DND-41 (cell line): Measurements from ENCODE around the gene MDP1.

ENCODE experiments used
- ATAC-seq: fragments of 200-7000 bp; cut with Tn5 transposase; 3 replicates; pipeline ENCODE4 v1.9.1; 2021; ENCODE audit warnings: low read depth; ENCODE audit not compliant: insufficient read depth
- DNase-seq: peaks from one replicate; pipeline ENCODE4 v3.0.0-alpha.2; 2020
- H2AFZ ChIP-seq: 2 replicates; pipeline ENCODE4 v1.6.0; 2012; ENCODE audit warnings: low read depth, low read length
- H3K27ac ChIP-seq: 2 replicates; pipeline ENCODE4 v1.5.1; 2012; ENCODE audit warnings: low read length, inconsistent platforms
- H3K27me3 ChIP-seq: fragments of 200-600 bp; sonication (generic); 2 replicates; pipeline ENCODE4 v1.6.0; 2012; ENCODE audit warnings: low read length, mild to moderate bottlenecking, inconsistent platforms; ENCODE audit not compliant: insufficient read depth, poor library complexity
- H3K36me3 ChIP-seq: 2 replicates; pipeline ENCODE4 v1.5.1; 2012; ENCODE audit warnings: low read length, inconsistent platforms; ENCODE audit not compliant: insufficient read depth
- H3K4me1 ChIP-seq: 2 replicates; pipeline ENCODE4 v1.5.1; 2012; ENCODE audit warnings: mild to moderate bottlenecking, low read length; ENCODE audit not compliant: insufficient read depth
- H3K4me2 ChIP-seq: 2 replicates; pipeline ENCODE4 v1.6.0; 2012; ENCODE audit warnings: mild to moderate bottlenecking, moderate library complexity, low read length, inconsistent platforms; ENCODE audit not compliant: insufficient read depth
- H3K4me3 ChIP-seq, 2 experiments: fragments of 200-600 bp in 1 of 2; shearing (Covaris generic) in 1 of 2; 2 replicates each; pipeline ENCODE4 v1.5.1; 2012 to 2016; ENCODE audit warnings: inconsistent platforms in 2 of 2, low read length in 2 of 2, mild to moderate bottlenecking in 2 of 2, low read depth in 1 of 2, moderate library complexity in 1 of 2
- H3K79me2 ChIP-seq: 2 replicates; pipeline ENCODE4 v1.6.0; 2012; ENCODE audit warnings: low read length, inconsistent platforms; ENCODE audit not compliant: insufficient read depth
- H3K9ac ChIP-seq: 2 replicates; pipeline ENCODE4 v1.6.0; 2012; ENCODE audit warnings: low read depth, mild to moderate bottlenecking, inconsistent platforms, low read length, moderate library complexity
- H3K9me3 ChIP-seq: 2 replicates; pipeline ENCODE4 v1.5.1; 2012; ENCODE audit warnings: low read length, moderate library complexity, mild to moderate bottlenecking, inconsistent platforms; ENCODE audit not compliant: insufficient read depth, severe bottlenecking
- H4K20me1 ChIP-seq: 2 replicates; pipeline ENCODE4 v1.6.0; 2012; ENCODE audit warnings: low read length; ENCODE audit not compliant: insufficient read depth
- CTCF ChIP-seq: IDR thresholded peaks from 2 replicates; pipeline ENCODE4 v1.5.1; 2012; ENCODE audit warnings: borderline replicate concordance, low read length, moderate library complexity, mild to moderate bottlenecking; ENCODE audit not compliant: poor library complexity, severe bottlenecking; ENCODE audit errors: extremely low read depth
- EZH2 ChIP-seq: IDR thresholded peaks from 3 replicates; pipeline ENCODE4 v1.6.1; 2012; ENCODE audit warnings: borderline replicate concordance, low read depth, mild to moderate bottlenecking, moderate library complexity, low read length, inconsistent platforms; ENCODE audit not compliant: severe bottlenecking

Gene MDP1

GRCh38 chr14:24234095-24235005, 18.5 kb upstream of the MDP1 start:
- Histone ChIP-seq H2AFZ (no peak overlapping the region), H3K27ac (no peak overlapping the region), H3K79me2 (peaks cover 59% of the 10 kb centered on the region), H3K4me3 (peak overlapping the region in 1 of 2 experiments; percentile 75; a peak in 1 of 4 replicates), H3K36me3 (peaks cover 60% of the 10 kb centered on the region), H4K20me1 (peaks cover 4% of the 10 kb centered on the region), H3K27me3 (no peaks in the 10 kb centered on the region), H3K4me1 (peaks cover 52% of the 10 kb centered on the region), H3K4me2 (peak overlapping the region; percentile 99; the same call in 1 of the 2 replicates), H3K9me3 (no peaks in the 10 kb centered on the region), H3K9ac (no peak overlapping the region)
- ATAC-seq, result no peak
- TF ChIP-seq EZH2 (no peak), CTCF (no peak)
- no peak for DNase-seq

DNA sequence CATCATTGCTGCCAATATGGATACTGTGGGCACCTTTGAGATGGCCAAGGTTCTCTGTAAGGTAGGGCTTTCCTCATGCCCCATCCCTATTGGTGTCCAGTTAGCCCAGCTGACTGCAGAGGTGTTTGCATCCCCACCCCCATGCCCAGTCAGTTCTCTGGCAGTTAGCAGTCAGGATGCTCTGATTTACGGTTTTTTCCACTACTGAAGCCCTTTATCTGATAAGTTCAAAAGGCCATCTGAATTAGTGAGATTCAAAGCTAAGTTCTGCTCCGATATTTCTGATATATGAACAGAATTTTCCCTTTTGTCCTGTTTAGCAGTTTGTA, 17.6 kb upstream of the MDP1 start:
- no peak for TF ChIP-seq EZH2
- no peak for TF ChIP-seq CTCF
- H2AFZ ChIP-seq, result no peak overlapping the region

GRCh38 chr14:24232645-24233537, 17.0 kb upstream of the MDP1 start, which contains the start of gene GMPR2:
TSS of gene GMPR2 (plus strand) at chr14:24232929. CDS start at chr14:24233254, 325 bp downstream.
- peaks cover 52% of the 10 kb centered on the region for H3K36me3 ChIP-seq
- peak within 1 kb of the TSS; percentile 52 to 75 for H3K4me3 ChIP-seq
- no peaks in the 10 kb centered on the region for H3K27me3 ChIP-seq
- ATAC-seq (peak; percentile 58), DNase-seq (no peak)
- H3K79me2 ChIP-seq, result peaks cover 69% of the 10 kb centered on the region
- no peak for TF ChIP-seq EZH2
- TF ChIP-seq CTCF, result no peak
- no peaks in the 10 kb centered on the region for H3K9me3 ChIP-seq
- peak within 1 kb of the TSS; percentile 89 for H3K27ac ChIP-seq
- H3K9ac ChIP-seq, result peak within 1 kb of the TSS; percentile 67
- peaks cover 42% of the 10 kb centered on the region for H3K4me1 ChIP-seq
- H4K20me1 ChIP-seq, result peaks cover 4% of the 10 kb centered on the region; the same call in 1 of the 2 replicates
- peak within 1 kb of the TSS; percentile 99 for H3K4me2 ChIP-seq
- H2AFZ ChIP-seq, result peak within 1 kb of the TSS; percentile 80

More for the DNA sequence above, 17.6 kb upstream of the MDP1 start:
- Histone ChIP-seq H3K27me3 (no peaks in the 10 kb centered on the region), H3K27ac (peak overlapping the region; percentile 89), H3K9ac (peak overlapping the region; percentile 67), H4K20me1 (peaks cover 4% of the 10 kb centered on the region), H3K4me1 (peaks cover 44% of the 10 kb centered on the region), H3K4me3 (peak overlapping the region; percentile 52 to 75), H3K79me2 (peaks cover 64% of the 10 kb centered on the region), H3K4me2 (peak overlapping the region; percentile 99), H3K36me3 (peaks cover 52% of the 10 kb centered on the region), H3K9me3 (no peaks in the 10 kb centered on the region)
- ATAC-seq (no peak), DNase-seq (no peak)
